HepG2 (cell line): ENCODE measurements around the gene NAV2. TPM values are rescaled to one million over a fixed set of nuclear protein-coding genes. Genes with fewer than 3 reads are reported as not detected.

Experiments used
- AGO2 ChIP-seq: fragments of 200-400 bp; formaldehyde crosslinking; optimal IDR thresholded peaks from 2 replicates; pipeline ENCODE3; 2017; ENCODE audit warnings: mild to moderate bottlenecking, low read depth, low read length, moderate library complexity
- ARNTL ChIP-seq: sonication (generic); formaldehyde crosslinking; IDR thresholded peaks from 2 replicates; pipeline ENCODE4 v1.4.0; 2020; ENCODE audit warnings: mild to moderate bottlenecking, missing genetic modification reagents
- ATAD3A ChIP-seq: sonication (generic); formaldehyde crosslinking; IDR thresholded peaks from 2 replicates; pipeline ENCODE4 v1.4.0; 2020; ENCODE audit warnings: missing genetic modification reagents
- CSRNP2 ChIP-seq: sonication (generic); formaldehyde crosslinking; conservative IDR thresholded peaks from 2 replicates; pipeline ENCODE4 v1.8.0; 2022; ENCODE audit warnings: low read depth, missing genetic modification reagents
- GLMP ChIP-seq: sonication (generic); formaldehyde crosslinking; IDR thresholded peaks from 2 replicates; pipeline ENCODE4 v1.9.0; 2021; ENCODE audit warnings: missing genetic modification reagents, mild to moderate bottlenecking, borderline replicate concordance
- KDM4B ChIP-seq: sonication (generic); formaldehyde crosslinking; IDR thresholded peaks from 2 replicates; pipeline ENCODE4 v1.4.0; 2020; ENCODE audit warnings: missing genetic modification reagents
- NR2F2 ChIP-seq: IDR thresholded peaks from 2 replicates; pipeline ENCODE4 v1.6.1; 2012; ENCODE audit warnings: low read depth, inconsistent platforms, borderline replicate concordance
- PHF20 ChIP-seq: sonication (generic); formaldehyde crosslinking; IDR thresholded peaks from 2 replicates; pipeline ENCODE4 v1.5.0; 2020; ENCODE audit warnings: mild to moderate bottlenecking, missing genetic modification reagents
- POGK ChIP-seq: sonication (generic); formaldehyde crosslinking; conservative IDR thresholded peaks from 2 replicates; pipeline ENCODE4 v1.8.0; 2022; ENCODE audit warnings: mild to moderate bottlenecking, moderate library complexity, missing genetic modification reagents
- REPIN1 ChIP-seq: sonication (generic); formaldehyde crosslinking; IDR thresholded peaks from 2 replicates; pipeline ENCODE4 v1.8.0; 2022; ENCODE audit warnings: missing genetic modification reagents, low read depth, mild to moderate bottlenecking, borderline replicate concordance
- SNRNP70 ChIP-seq: fragments of 200-400 bp; formaldehyde crosslinking; IDR thresholded peaks from 2 replicates; pipeline ENCODE4 v1.6.1; 2017; ENCODE audit warnings: mild to moderate bottlenecking, low read depth, low read length, moderate library complexity
- SPEN ChIP-seq: sonication (generic); formaldehyde crosslinking; IDR thresholded peaks from 2 replicates; pipeline ENCODE4 v1.5.1; 2020; ENCODE audit warnings: low read depth, mild to moderate bottlenecking, missing genetic modification reagents
- ZHX1 ChIP-seq: sonication (generic); formaldehyde crosslinking; IDR thresholded peaks from 2 replicates; pipeline ENCODE4 v1.8.1; 2022; ENCODE audit warnings: low read depth, mild to moderate bottlenecking, missing genetic modification reagents
- ZNF224 ChIP-seq: sonication (generic); formaldehyde crosslinking; IDR thresholded peaks from 2 replicates; pipeline ENCODE4 v1.5.0; 2020; ENCODE audit warnings: mild to moderate bottlenecking, missing genetic modification reagents
- ZNF362 ChIP-seq: sonication (generic); formaldehyde crosslinking; IDR thresholded peaks from 2 replicates; pipeline ENCODE4 v1.4.0; 2020; ENCODE audit warnings: missing genetic modification reagents, mild to moderate bottlenecking, borderline replicate concordance
- ZNF460 ChIP-seq: sonication (generic); formaldehyde crosslinking; IDR thresholded peaks from 2 replicates; pipeline ENCODE4 v1.5.1; 2020; ENCODE audit warnings: missing genetic modification reagents, mild to moderate bottlenecking, borderline replicate concordance
- ZNF567 ChIP-seq: sonication (generic); formaldehyde crosslinking; IDR thresholded peaks from 2 replicates; pipeline ENCODE4 v1.8.1; 2023; ENCODE audit warnings: mild to moderate bottlenecking, missing genetic modification reagents, borderline replicate concordance
- ZNF616 ChIP-seq: sonication (generic); formaldehyde crosslinking; IDR thresholded peaks from 2 replicates; pipeline ENCODE4 v1.5.0; 2020; ENCODE audit warnings: low read depth, mild to moderate bottlenecking, missing genetic modification reagents
- ZNF781 ChIP-seq: sonication (generic); formaldehyde crosslinking; IDR thresholded peaks from 2 replicates; pipeline ENCODE4 v1.5.1; 2020; ENCODE audit warnings: borderline replicate concordance, mild to moderate bottlenecking, missing genetic modification reagents; ENCODE audit errors: not compliant biosample characterization
- ZNF816 ChIP-seq: sonication (generic); formaldehyde crosslinking; IDR thresholded peaks from 2 replicates; pipeline ENCODE4 v1.8.0; 2022; ENCODE audit warnings: missing genetic modification reagents, mild to moderate bottlenecking, borderline replicate concordance
- polyA plus RNA-seq, 8 experiments: library from polyadenylated mRNA; depleted of rRNA in 3 of 8; stranded (reverse) in 7 of 8; unstranded in 1 of 8; fragments of >200 nt; fragmentation: Illumina TruSeq in 4 of 8; extraction: Trizol in 4 of 8; gene quantifications; 2 replicates each; pipeline versions ENCODE4 v1.2.1 to v1.2.3, GENCODE V29; 2011 to 2016; ENCODE audit warnings: low read depth in 4 of 8, missing spikeins in 1 of 8, mixed read lengths in 1 of 8; ENCODE audit not compliant: insufficient read depth in 1 of 8
- total RNA-seq, 5 experiments: library from RNA; depleted of rRNA; stranded (reverse); fragments of >200 nt; fragmentation: Illumina TruSeq; extraction: Trizol; gene quantifications; 2 replicates each; pipeline ENCODE4 v1.2.3, GENCODE V29; 2016; ENCODE audit warnings: low read depth in 1 of 5

Gene NAV2
- total and polyA plus RNA-seq, 2 of the 13 experiments (the other 11 are each of a cell fraction or from before 2014, with no cell fraction given): 9.3 to 34.6 TPM

GRCh38 chr11:19912115-19912957 lies 199.7 kb downstream of the NAV2 start (continued):
- TF ChIP-seq ZNF781 (CRISPR knock-in tag) (no peak), PHF20 (CRISPR knock-in tag) (no peak), ZNF816 (CRISPR knock-in tag) (no peak), ZNF616 (CRISPR knock-in tag) (no peak), ZNF567 (CRISPR knock-in tag) (no peak), SNRNP70 (no peak), NR2F2 (peak; percentile 24; the same call in 1 of the 2 replicates), REPIN1 (no peak), GLMP (CRISPR knock-in tag) (no peak), KDM4B (CRISPR knock-in tag) (no peak), ZHX1 (no peak), SPEN (CRISPR knock-in tag) (no peak), CSRNP2 (CRISPR knock-in tag) (no peak), ZNF460 (CRISPR knock-in tag) (no peak), ZNF362 (CRISPR knock-in tag) (peak; percentile 53; the same call in 1 of the 2 replicates), POGK (CRISPR knock-in tag) (0 out of 2 replicates have a peak, but pooled peaks have one; percentile 62), ATAD3A (CRISPR knock-in tag) (no peak), ARNTL (0 out of 2 replicates have a peak, but pooled peaks have one; percentile 36), AGO2 (no peak), ZNF224 (no peak)
